MM.1S (cell line): ENCODE measurements around the gene HBE1.

Experiments used
- DNase-seq: peaks from one replicate; pipeline ENCODE4 v3.0.0-alpha.2; 2015
- H2AFZ ChIP-seq: fragments of 300-600 bp; sonication (generic); 2 replicates; pipeline ENCODE4 v1.6.0; 2016; ENCODE audit warnings: antibody characterized with exemption, low read length
- H3F3A ChIP-seq: fragments of 300-600 bp; sonication (generic); 2 replicates; pipeline ENCODE4 v1.6.1; 2016; ENCODE audit warnings: mild to moderate bottlenecking, antibody characterized with exemption, low read length, moderate library complexity, mixed read lengths; ENCODE audit not compliant: insufficient read depth
- H3K27ac ChIP-seq: fragments of 300-600 bp; sonication (generic); 2 replicates; pipeline ENCODE4 v1.5.1; 2016; ENCODE audit warnings: mild to moderate bottlenecking, low read length
- H3K27me3 ChIP-seq: fragments of 300-600 bp; sonication (generic); replicated peaks from 2 replicates; pipeline ENCODE4 v1.6.0; 2016; ENCODE audit warnings: low read length; ENCODE audit not compliant: insufficient read depth
- H3K36me3 ChIP-seq: fragments of 300-600 bp; sonication (generic); replicated peaks from 2 replicates; pipeline ENCODE4 v1.6.1; 2016; ENCODE audit warnings: mild to moderate bottlenecking, low read length, mixed read lengths; ENCODE audit not compliant: insufficient read depth
- H3K4me1 ChIP-seq: fragments of 300-600 bp; sonication (generic); 2 replicates; pipeline ENCODE4 v1.6.1; 2016; ENCODE audit warnings: low read length, mixed read lengths
- H3K4me2 ChIP-seq: fragments of 300-600 bp; sonication (generic); 2 replicates; pipeline ENCODE4 v1.6.0; 2016; ENCODE audit warnings: low read depth, low read length
- H3K4me3 ChIP-seq: fragments of 300-600 bp; sonication (generic); 2 replicates; pipeline ENCODE4 v1.5.1; 2016; ENCODE audit warnings: low read length, mixed read lengths
- H3K79me2 ChIP-seq: fragments of 300-600 bp; sonication (generic); 2 replicates; pipeline ENCODE4 v1.6.1; 2016; ENCODE audit warnings: mixed run types, low read length, mixed read lengths
- H3K9ac ChIP-seq: fragments of 300-600 bp; sonication (generic); 2 replicates; pipeline ENCODE4 v1.6.1; 2016; ENCODE audit warnings: low read length, mixed read lengths
- H3K9me2 ChIP-seq: fragments of 300-600 bp; sonication (generic); replicated peaks from 2 replicates; pipeline ENCODE4 v1.6.1; 2016; ENCODE audit warnings: mild to moderate bottlenecking, low read length, mixed read lengths; ENCODE audit not compliant: insufficient read depth
- H3K9me3 ChIP-seq: fragments of 300-600 bp; sonication (generic); replicated peaks from 2 replicates; pipeline ENCODE4 v1.6.1; 2016; ENCODE audit warnings: mild to moderate bottlenecking, low read length, mixed read lengths; ENCODE audit not compliant: insufficient read depth
- H4K20me1 ChIP-seq: fragments of 300-600 bp; sonication (generic); 2 replicates; pipeline ENCODE4 v1.6.1; 2016; ENCODE audit warnings: mild to moderate bottlenecking, low read length, moderate library complexity, mixed read lengths; ENCODE audit not compliant: insufficient read depth
- EZH2 ChIP-seq: fragments of 300-600 bp; sonication (generic); optimal IDR thresholded peaks from 2 replicates; pipeline ENCODE3; 2017; ENCODE audit warnings: low read depth, mild to moderate bottlenecking, antibody characterized with exemption, low read length, mixed read lengths
- EZH2phosphoT487 ChIP-seq: fragments of 300-600 bp; sonication (generic); IDR thresholded peaks from 2 replicates; pipeline ENCODE4 v1.6.1; 2018; ENCODE audit warnings: antibody characterized with exemption, low read length
- TF ChIP-seq, protein P1 (sequence below): fragments of 300-600 bp; sonication (generic); IDR thresholded peaks from 2 replicates; pipeline ENCODE4 v1.5.1; 2016; ENCODE audit warnings: antibody characterized with exemption, low read length, mixed read lengths

Gene HBE1

DNA sequence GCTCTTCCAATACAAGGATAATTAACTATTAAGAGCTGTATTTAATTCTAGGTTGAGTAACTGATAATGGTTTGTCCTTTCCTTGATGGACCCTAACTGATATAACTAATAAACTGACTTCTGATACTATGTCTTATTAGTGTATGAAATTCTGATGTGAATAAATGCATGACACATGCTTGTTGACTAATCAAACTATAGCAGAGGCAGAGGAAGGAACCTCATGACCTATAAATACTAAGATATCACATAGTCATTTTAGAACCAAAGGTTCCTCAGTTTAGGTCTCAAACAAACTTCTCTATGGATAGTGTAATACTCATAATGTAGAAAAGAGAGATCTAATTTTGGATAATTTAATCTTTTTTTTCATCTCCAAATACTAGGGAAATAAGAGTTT is 30.7 kb downstream of the HBE1 start:
- H2AFZ ChIP-seq: no peak overlapping the region
- H3K79me2 ChIP-seq: no peaks in the 10 kb centered on the region
- H3K9me2 ChIP-seq: no peaks in the 10 kb centered on the region
- no peak overlapping the region for H3K4me3 ChIP-seq
- DNase-seq: no peak
- H3K27ac ChIP-seq: no peak overlapping the region
- no peak overlapping the region for H3K4me2 ChIP-seq
- TF ChIP-seq, protein P1, sequence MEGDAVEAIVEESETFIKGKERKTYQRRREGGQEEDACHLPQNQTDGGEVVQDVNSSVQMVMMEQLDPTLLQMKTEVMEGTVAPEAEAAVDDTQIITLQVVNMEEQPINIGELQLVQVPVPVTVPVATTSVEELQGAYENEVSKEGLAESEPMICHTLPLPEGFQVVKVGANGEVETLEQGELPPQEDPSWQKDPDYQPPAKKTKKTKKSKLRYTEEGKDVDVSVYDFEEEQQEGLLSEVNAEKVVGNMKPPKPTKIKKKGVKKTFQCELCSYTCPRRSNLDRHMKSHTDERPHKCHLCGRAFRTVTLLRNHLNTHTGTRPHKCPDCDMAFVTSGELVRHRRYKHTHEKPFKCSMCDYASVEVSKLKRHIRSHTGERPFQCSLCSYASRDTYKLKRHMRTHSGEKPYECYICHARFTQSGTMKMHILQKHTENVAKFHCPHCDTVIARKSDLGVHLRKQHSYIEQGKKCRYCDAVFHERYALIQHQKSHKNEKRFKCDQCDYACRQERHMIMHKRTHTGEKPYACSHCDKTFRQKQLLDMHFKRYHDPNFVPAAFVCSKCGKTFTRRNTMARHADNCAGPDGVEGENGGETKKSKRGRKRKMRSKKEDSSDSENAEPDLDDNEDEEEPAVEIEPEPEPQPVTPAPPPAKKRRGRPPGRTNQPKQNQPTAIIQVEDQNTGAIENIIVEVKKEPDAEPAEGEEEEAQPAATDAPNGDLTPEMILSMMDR: no peak
- TF ChIP-seq EZH2phosphoT487 (no peak), EZH2 (no peak)
- H3F3A ChIP-seq: peaks cover 7% of the 10 kb centered on the region
- H4K20me1 ChIP-seq: no peaks in the 10 kb centered on the region
- no peak overlapping the region for H3K9ac ChIP-seq
- no peaks in the 10 kb centered on the region for H3K9me3 ChIP-seq
- peaks cover 34% of the 10 kb centered on the region for H3K4me1 ChIP-seq
- H3K27me3 ChIP-seq: no peaks in the 10 kb centered on the region
- H3K36me3 ChIP-seq: no peaks in the 10 kb centered on the region

DNA sequence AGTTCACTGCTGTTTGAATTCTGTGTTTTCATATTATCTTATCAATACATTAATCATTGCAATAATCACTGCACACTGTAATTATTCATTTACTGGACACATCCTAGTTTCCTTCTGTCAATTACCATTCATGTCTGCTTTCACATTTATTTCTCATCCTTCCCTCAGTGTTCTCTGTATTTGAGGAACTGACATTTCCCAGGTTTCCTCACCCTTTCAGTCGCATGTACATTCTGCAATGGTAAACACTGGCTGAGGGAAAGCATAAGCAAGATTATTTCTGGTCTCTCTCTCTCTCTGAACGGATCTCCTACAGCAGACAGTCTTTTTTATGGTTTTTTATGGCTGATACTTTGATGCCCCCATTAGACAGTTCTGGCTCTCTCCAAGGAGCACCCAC is 31.3 kb downstream of the HBE1 start:
- Histone ChIP-seq H3K27me3 (no peaks in the 10 kb centered on the region), H3K36me3 (no peaks in the 10 kb centered on the region), H3K4me2 (no peak overlapping the region), H4K20me1 (no peaks in the 10 kb centered on the region), H3K27ac (no peak overlapping the region), H3K79me2 (peaks cover 1% of the 10 kb centered on the region), H3K9ac (no peak overlapping the region), H2AFZ (no peak overlapping the region), H3K4me3 (no peak overlapping the region), H3F3A (peaks cover 12% of the 10 kb centered on the region), H3K9me3 (no peaks in the 10 kb centered on the region), H3K4me1 (peaks cover 38% of the 10 kb centered on the region), H3K9me2 (no peaks in the 10 kb centered on the region)
- TF ChIP-seq EZH2 (no peak), EZH2phosphoT487 (no peak)
- TF ChIP-seq, protein P1: no peak
- DNase-seq: no peak

DNA sequence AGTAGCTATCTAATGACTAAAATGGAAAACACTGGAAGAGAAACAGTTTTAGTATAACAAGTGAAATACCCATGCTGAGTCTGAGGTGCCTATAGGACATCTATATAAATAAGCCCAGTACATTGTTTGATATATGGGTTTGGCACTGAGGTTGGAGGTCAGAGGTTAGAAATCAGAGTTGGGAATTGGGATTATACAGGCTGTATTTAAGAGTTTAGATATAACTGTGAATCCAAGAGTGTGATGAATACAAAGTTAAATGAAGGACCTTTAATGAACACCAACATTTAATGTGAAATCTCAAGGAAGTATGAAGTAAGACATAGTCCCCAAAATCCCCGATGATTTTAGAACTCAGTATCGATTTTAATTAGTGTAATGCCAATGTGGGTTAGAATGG is 32.3 kb downstream of the HBE1 start:
- Histone ChIP-seq H3K9me2 (no peaks in the 10 kb centered on the region), H4K20me1 (no peaks in the 10 kb centered on the region), H3K4me1 (peaks cover 39% of the 10 kb centered on the region), H3F3A (peaks cover 14% of the 10 kb centered on the region), H3K9ac (no peak overlapping the region), H3K4me2 (no peak overlapping the region), H3K36me3 (no peaks in the 10 kb centered on the region), H3K4me3 (no peak overlapping the region), H3K27me3 (no peaks in the 10 kb centered on the region), H2AFZ (no peak overlapping the region), H3K79me2 (peaks cover 7% of the 10 kb centered on the region), H3K27ac (no peak overlapping the region), H3K9me3 (no peaks in the 10 kb centered on the region)
- DNase-seq: no peak
- TF ChIP-seq EZH2phosphoT487 (no peak), EZH2 (no peak)
- TF ChIP-seq, protein P1: no peak
